ENCODE measurements around the gene CNDP2.

Gene CNDP2

GRCh38 chr18:74488864-74489263 is 7.3 kb upstream of the CNDP2 start:
- no peak overlapping the region for H3K4me3 ChIP-seq (ENCODE audit: control insufficient read depth, low read depth, low read length)
- no peak for TF ChIP-seq CTCF (conservative IDR thresholded peaks at IDR 0.05; ENCODE audit: control insufficient read depth, insufficient read depth, low read depth, low read length)
- DNase-seq (ENCODE audit: low read depth), result no peak

- TF ChIP-seq CTCF (conservative IDR thresholded peaks at IDR 0.05; ENCODE audit: control insufficient read depth, insufficient read depth, low read depth, low read length), result no peak
- DNase-seq (ENCODE audit: low read depth), result peak; percentile 29
- no peak overlapping the region for H3K4me3 ChIP-seq (ENCODE audit: control insufficient read depth, low read depth, low read length)
Observed at GRCh38 chr18:74489676-74490075, 6.5 kb upstream of the CNDP2 start.

- DNase-seq (ENCODE audit: low read depth), result no peak
- no peak overlapping the region for H3K4me3 ChIP-seq (ENCODE audit: control insufficient read depth, low read depth, low read length)
- TF ChIP-seq CTCF (conservative IDR thresholded peaks at IDR 0.05; ENCODE audit: control insufficient read depth, insufficient read depth, low read depth, low read length), result no peak
Observed at GRCh38 chr18:74492259-74492658, 3.9 kb upstream of the CNDP2 start.

GRCh38 chr18:74493689-74494088 is 2.5 kb upstream of the CNDP2 start:
- peak; percentile 63 for DNase-seq (ENCODE audit: low read depth)
- no peak overlapping the region for H3K4me3 ChIP-seq (ENCODE audit: control insufficient read depth, low read depth, low read length)
- TF ChIP-seq CTCF (conservative IDR thresholded peaks at IDR 0.05; ENCODE audit: control insufficient read depth, insufficient read depth, low read depth, low read length), result peak; percentile 40

GRCh38 chr18:74494514-74494913 is 1.6 kb upstream of the CNDP2 start:
- no peak overlapping the region for H3K4me3 ChIP-seq (ENCODE audit: control insufficient read depth, low read depth, low read length)
- no peak for DNase-seq (ENCODE audit: low read depth)
- TF ChIP-seq CTCF (conservative IDR thresholded peaks at IDR 0.05; ENCODE audit: control insufficient read depth, insufficient read depth, low read depth, low read length), result no peak

GRCh38 chr18:74496508-74497323 is 553 bp downstream of the CNDP2 start:
- TF ChIP-seq CTCF (conservative IDR thresholded peaks at IDR 0.05; ENCODE audit: control insufficient read depth, insufficient read depth, low read depth, low read length), result no peak
- peak overlapping the region; percentile 74 for H3K4me3 ChIP-seq (ENCODE audit: control insufficient read depth, low read depth, low read length)
- peak; percentile 43 for DNase-seq (ENCODE audit: low read depth)
